K562 (cell line): ENCODE measurements around the gene PPP1R12B.
"Not testable (repeated sequence)": the region's sequence is repeated elsewhere in the genome, so short reads cannot be mapped to it uniquely, and the experiment has no call there.

ENCODE experiments used
- ZNF274 ChIP-seq: IDR thresholded peaks from 2 replicates; pipeline ENCODE4 v1.6.1; 2011; ENCODE audit warnings: low read depth, mild to moderate bottlenecking, low read length, moderate library complexity, borderline replicate concordance
- TF ChIP-seq, protein P1 (sequence below): sonication (generic); formaldehyde crosslinking; IDR thresholded peaks from 2 replicates; pipeline ENCODE4 v1.8.1; 2023; ENCODE audit warnings: missing genetic modification reagents, mild to moderate bottlenecking, borderline replicate concordance

DNA sequence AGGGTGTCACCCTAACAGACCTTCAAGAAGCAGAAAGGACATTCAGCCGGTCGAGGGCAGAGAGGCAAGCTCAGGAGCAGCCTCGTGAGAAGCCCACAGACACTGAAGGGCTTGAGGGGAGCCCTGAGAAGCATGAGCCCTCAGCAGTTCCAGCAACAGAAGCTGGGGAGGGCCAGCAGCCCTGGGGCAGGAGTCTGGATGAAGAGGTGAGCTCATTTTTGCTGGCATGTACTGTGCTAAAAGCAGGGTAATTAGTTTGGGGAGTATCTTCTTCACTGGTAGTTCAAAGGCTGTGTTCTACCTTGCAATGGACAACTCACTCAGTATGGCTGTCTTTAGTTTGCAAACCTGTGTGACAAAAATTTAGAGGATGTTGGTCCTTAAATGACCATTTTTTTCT, 144.6 kb downstream of the PPP1R12B start:
- TF ChIP-seq, protein P1, sequence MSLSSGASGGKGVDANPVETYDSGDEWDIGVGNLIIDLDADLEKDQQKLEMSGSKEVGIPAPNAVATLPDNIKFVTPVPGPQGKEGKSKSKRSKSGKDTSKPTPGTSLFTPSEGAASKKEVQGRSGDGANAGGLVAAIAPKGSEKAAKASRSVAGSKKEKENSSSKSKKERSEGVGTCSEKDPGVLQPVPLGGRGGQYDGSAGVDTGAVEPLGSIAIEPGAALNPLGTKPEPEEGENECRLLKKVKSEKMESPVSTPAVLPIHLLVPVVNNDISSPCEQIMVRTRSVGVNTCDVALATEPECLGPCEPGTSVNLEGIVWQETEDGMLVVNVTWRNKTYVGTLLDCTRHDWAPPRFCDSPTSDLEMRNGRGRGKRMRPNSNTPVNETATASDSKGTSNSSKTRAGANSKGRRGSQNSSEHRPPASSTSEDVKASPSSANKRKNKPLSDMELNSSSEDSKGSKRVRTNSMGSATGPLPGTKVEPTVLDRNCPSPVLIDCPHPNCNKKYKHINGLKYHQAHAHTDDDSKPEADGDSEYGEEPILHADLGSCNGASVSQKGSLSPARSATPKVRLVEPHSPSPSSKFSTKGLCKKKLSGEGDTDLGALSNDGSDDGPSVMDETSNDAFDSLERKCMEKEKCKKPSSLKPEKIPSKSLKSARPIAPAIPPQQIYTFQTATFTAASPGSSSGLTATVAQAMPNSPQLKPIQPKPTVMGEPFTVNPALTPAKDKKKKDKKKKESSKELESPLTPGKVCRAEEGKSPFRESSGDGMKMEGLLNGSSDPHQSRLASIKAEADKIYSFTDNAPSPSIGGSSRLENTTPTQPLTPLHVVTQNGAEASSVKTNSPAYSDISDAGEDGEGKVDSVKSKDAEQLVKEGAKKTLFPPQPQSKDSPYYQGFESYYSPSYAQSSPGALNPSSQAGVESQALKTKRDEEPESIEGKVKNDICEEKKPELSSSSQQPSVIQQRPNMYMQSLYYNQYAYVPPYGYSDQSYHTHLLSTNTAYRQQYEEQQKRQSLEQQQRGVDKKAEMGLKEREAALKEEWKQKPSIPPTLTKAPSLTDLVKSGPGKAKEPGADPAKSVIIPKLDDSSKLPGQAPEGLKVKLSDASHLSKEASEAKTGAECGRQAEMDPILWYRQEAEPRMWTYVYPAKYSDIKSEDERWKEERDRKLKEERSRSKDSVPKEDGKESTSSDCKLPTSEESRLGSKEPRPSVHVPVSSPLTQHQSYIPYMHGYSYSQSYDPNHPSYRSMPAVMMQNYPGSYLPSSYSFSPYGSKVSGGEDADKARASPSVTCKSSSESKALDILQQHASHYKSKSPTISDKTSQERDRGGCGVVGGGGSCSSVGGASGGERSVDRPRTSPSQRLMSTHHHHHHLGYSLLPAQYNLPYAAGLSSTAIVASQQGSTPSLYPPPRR (CRISPR knock-in tag): not testable (repeated sequence)
- not testable (repeated sequence) for TF ChIP-seq ZNF274
